Testis (tissue), 3 donors: ENCODE data around the gene CCDC178. TPM values are rescaled to one million over a fixed set of nuclear protein-coding genes. Genes with fewer than 3 reads are reported as not detected.

ENCODE experiments used
- DNase-seq: peaks from one replicate; pipeline ENCODE4 v3.0.0-alpha.2; 2019
- H3K27ac ChIP-seq, 2 donors: fragments of 200-600 bp; sonication (generic); one replicate each; pipeline ENCODE4 v1.5.1; 2019
- H3K27me3 ChIP-seq: fragments of 200-600 bp; sonication (generic); one replicate; pipeline ENCODE4 v1.5.1; 2019
- H3K36me3 ChIP-seq: fragments of 200-600 bp; sonication (generic); one replicate; pipeline ENCODE4 v1.5.1; 2017; ENCODE audit warnings: low read depth; ENCODE audit errors: missing control alignments
- H3K4me1 ChIP-seq: fragments of 200-600 bp; sonication (generic); one replicate; pipeline ENCODE4 v1.5.1; 2019
- H3K4me3 ChIP-seq, 2 donors: fragments of 200-600 bp; sonication (generic); one replicate each; pipeline ENCODE4 v1.5.1; 2017 to 2019
- H3K9me3 ChIP-seq: fragments of 200-600 bp; sonication (generic); one replicate; pipeline ENCODE4 v1.5.1; 2017
- POLR2A ChIP-seq: fragments of 450-650 bp; IDR thresholded peaks from one replicate; pipeline ENCODE4 v1.6.1; 2017; ENCODE audit warnings: antibody characterized with exemption, mild to moderate bottlenecking, moderate library complexity
- WGBS, 2 donors: methylation state at CpG; one replicate each; pipeline ENCODE4 v1.1.5; 2018; 5-methylcytosine and 5-hydroxymethylcytosine counted together
- intact Hi-C: fragments of 100-400 bp; cut with DNase I; formaldehyde crosslinking; loops from one replicate; pipeline ENCODE4 v1.15.1; 2023; ENCODE audit warnings: low total_unique reads
- polyA plus RNA-seq: library from polyadenylated mRNA; stranded (reverse); fragments of 350-450 nt; fragmentation: Illumina TruSeq; extraction: RNeasy Lipid Tissue Mini Kit (QIAGEN cat#74804); gene quantifications from one replicate; pipeline ENCODE4 v1.2.3, GENCODE V29; 2014; ENCODE audit warnings: low read depth, low replicate concordance; ENCODE audit not compliant: insufficient read depth
- total RNA-seq, 2 donors: library from RNA; depleted of rRNA; stranded (reverse); fragments of >200 nt; gene quantifications; one replicate each; pipeline ENCODE4 v1.2.3, GENCODE V29; 2016
- TF ChIP-seq, protein P1 (sequence below), 3 experiments: fragments of 450-650 bp in 2 of 3; fragments of 200-600 bp in 1 of 3; sonication (generic) in 1 of 3; IDR thresholded peaks; one replicate each; pipeline ENCODE4 v1.5.1; 2016 to 2019; ENCODE audit warnings: antibody characterized with exemption in 3 of 3, mild to moderate bottlenecking in 2 of 3, moderate library complexity in 1 of 3

Gene CCDC178
- total and polyA plus RNA-seq, 3 donors from 2014 or later = 8.6 to 17.5 (median 10.2) TPM

DNA sequence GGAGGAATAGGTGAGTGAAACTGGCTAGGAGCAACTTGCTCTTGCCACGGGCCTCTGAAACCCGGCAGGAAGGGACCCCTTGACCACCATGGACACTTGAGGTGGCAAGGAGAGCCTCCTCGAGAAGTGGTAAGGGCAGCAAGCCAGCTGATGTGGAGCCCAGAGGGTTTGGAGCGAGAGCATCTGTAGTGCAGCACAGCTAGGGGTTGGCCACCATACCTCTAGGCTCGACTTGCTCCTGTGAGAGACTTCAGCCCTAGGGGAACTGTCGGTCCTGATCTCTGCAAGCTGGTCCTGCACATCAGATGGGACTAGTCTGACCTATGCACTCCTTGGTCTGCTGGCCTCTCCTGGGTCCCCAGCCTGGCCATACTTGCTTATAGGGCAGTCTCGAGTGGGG is 158.4 kb downstream of the CCDC178 start:
- intact Hi-C loops = no loop called here
- Histone ChIP-seq H3K36me3 (no peaks in the 10 kb centered on the region), H3K4me3 (no peak overlapping the region), H3K4me1 (no peaks in the 10 kb centered on the region), H3K27me3 (no peaks in the 10 kb centered on the region), H3K27ac (no peak overlapping the region), H3K9me3 (no peaks in the 10 kb centered on the region)
- DNase-seq = no peak
- WGBS, 2 donors = 94% methylated on average over 3 to 7 of the region's 7 CpGs
- TF ChIP-seq, protein P1, sequence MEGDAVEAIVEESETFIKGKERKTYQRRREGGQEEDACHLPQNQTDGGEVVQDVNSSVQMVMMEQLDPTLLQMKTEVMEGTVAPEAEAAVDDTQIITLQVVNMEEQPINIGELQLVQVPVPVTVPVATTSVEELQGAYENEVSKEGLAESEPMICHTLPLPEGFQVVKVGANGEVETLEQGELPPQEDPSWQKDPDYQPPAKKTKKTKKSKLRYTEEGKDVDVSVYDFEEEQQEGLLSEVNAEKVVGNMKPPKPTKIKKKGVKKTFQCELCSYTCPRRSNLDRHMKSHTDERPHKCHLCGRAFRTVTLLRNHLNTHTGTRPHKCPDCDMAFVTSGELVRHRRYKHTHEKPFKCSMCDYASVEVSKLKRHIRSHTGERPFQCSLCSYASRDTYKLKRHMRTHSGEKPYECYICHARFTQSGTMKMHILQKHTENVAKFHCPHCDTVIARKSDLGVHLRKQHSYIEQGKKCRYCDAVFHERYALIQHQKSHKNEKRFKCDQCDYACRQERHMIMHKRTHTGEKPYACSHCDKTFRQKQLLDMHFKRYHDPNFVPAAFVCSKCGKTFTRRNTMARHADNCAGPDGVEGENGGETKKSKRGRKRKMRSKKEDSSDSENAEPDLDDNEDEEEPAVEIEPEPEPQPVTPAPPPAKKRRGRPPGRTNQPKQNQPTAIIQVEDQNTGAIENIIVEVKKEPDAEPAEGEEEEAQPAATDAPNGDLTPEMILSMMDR (IDR thresholded peaks at IDR 0.05) = no peak
- TF ChIP-seq POLR2A = no peak

DNA sequence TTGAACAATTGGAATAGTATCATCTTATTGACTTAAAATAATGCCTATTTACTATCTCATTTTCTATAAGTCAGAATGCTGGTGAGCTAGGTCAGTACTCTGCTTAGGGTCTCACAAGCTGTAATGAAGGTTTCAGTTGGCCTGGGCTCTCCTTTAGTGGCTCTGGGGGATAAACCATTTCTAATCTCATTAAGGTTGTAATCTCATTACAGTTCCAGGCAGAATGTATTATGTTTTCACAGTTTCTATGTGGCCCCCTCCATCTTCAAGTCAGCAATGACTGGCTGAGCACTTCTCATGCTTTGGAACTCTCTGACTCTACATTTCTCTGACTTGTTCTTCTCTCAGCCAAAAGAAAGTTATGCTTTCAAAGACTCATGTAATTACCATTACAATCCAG is 163.1 kb downstream of the CCDC178 start:
- TF ChIP-seq POLR2A = no peak
- TF ChIP-seq, protein P1 (IDR thresholded peaks at IDR 0.05) = no peak
- intact Hi-C loops = no loop called here
- no peak for DNase-seq
- H3K27ac ChIP-seq = no peak overlapping the region
- H3K4me3 ChIP-seq = no peak overlapping the region
- no peaks in the 10 kb centered on the region for H3K27me3 ChIP-seq
- H3K9me3 ChIP-seq = no peaks in the 10 kb centered on the region
- H3K36me3 ChIP-seq = no peaks in the 10 kb centered on the region
- H3K4me1 ChIP-seq = no peaks in the 10 kb centered on the region

DNA sequence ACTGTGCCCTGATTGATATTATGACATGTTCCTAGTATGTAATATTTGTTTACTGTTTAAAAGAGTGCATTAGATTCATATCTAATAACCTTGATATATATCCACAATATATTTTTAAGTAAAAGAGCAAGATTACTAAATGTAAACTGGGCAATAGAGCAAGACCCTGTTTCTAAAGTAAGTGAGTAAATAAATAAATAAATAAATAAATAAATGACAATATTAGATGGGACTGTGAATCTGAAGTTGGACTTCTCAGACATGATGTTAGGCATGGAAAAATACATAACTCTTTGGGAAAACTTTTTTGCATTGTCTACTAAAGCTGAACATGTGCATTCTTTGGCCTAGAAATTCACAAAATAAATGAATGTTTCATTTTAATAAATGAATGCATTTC is 164.7 kb downstream of the CCDC178 start:
- H3K4me3 ChIP-seq = no peak overlapping the region
- H3K4me1 ChIP-seq = no peaks in the 10 kb centered on the region
- no peak for TF ChIP-seq POLR2A
- TF ChIP-seq, protein P1 (IDR thresholded peaks at IDR 0.05) = no peak
- DNase-seq = no peak
- intact Hi-C loops = no loop called here
- no peak overlapping the region for H3K27ac ChIP-seq
- H3K27me3 ChIP-seq = no peaks in the 10 kb centered on the region
- no peaks in the 10 kb centered on the region for H3K9me3 ChIP-seq
- H3K36me3 ChIP-seq = no peaks in the 10 kb centered on the region

DNA sequence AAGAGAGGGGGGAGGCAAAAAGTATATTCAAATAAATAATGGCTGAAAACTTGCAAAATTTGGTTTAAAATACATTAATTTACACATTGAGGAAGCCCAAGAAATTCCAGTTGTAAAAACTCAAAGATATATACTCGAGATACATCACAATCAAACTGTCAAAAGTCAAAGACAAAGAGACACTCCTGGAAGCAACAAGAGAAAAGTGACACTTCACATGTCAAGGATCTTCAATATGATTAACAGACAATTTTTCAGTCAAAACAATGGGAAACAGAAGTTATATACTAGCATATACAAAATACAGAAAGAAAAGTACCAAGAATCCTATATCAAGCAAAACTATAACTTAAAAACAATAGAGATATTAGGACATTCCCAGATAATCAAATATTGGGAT is 170.2 kb downstream of the CCDC178 start:
- Histone ChIP-seq H3K4me1 (no peaks in the 10 kb centered on the region), H3K27me3 (no peaks in the 10 kb centered on the region), H3K27ac (no peak overlapping the region), H3K9me3 (no peaks in the 10 kb centered on the region), H3K36me3 (no peaks in the 10 kb centered on the region), H3K4me3 (no peak overlapping the region)
- intact Hi-C loops = no loop called here
- no peak for DNase-seq
- 74 to 76% methylated on average over 1 of the region's 1 CpG for WGBS, 2 donors
- TF ChIP-seq POLR2A = no peak
- TF ChIP-seq, protein P1 (IDR thresholded peaks at IDR 0.05) = no peak

DNA sequence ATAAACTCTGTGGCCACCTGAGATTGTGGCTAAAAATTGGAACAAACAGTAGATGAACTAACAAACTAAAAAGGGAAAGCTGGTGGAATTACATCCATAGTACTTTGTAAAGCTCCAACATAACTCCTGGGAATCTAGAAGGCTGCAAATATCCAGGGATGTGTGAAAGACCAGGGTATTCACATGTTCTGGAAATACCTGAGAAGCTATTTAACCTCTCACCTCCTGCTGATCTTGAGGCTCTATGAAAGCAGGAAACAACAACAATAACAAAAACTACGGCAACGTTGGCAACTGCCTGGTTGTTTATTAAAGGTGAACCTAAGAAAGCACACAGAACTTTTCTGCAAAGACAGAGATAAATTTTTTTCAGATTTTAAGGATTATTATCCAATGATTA is 171.3 kb downstream of the CCDC178 start:
- H3K4me3 ChIP-seq = no peak overlapping the region
- H3K9me3 ChIP-seq = no peaks in the 10 kb centered on the region
- H3K27me3 ChIP-seq = no peaks in the 10 kb centered on the region
- no peaks in the 10 kb centered on the region for H3K4me1 ChIP-seq
- no peak for DNase-seq
- H3K27ac ChIP-seq = no peak overlapping the region
- intact Hi-C loops = no loop called here
- H3K36me3 ChIP-seq = no peaks in the 10 kb centered on the region
- 38 to 39% methylated on average over 2 of the region's 2 CpGs for WGBS, 2 donors
- no peak for TF ChIP-seq POLR2A
- TF ChIP-seq, protein P1 (IDR thresholded peaks at IDR 0.05) = no peak
